ENCODE data around the gene FZD7.

DNA sequence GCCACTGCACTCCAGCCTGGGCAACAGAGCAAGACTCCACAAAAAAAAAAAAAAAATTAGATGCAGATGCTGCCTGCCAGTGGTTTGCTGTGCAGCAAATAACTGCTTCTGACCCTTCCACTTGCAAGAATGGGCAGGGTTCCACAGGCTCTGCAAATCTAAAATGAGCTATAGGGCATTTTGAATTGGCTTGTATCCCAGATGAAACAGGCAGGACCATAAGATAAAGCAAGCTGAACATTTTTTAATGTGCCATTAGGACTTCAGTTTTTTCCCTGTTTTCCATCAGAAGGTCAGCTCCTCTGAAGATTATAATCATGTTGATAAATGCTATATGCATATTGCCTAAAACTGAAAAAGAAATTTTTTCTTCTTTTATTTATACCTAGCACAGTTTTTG is 15.7 kb upstream of the FZD7 start:
- no peak for TF ChIP-seq POLR2A (IDR thresholded peaks at IDR 0.05; ENCODE audit: low read length)
- no peak for TF ChIP-seq GATA1 (IDR thresholded peaks at IDR 0.05; ENCODE audit: low read depth, low read length)

Data from erythroblast (primary cell).